HepG2 (cell line): ENCODE measurements around the gene CD7. TPM values are rescaled to one million over a fixed set of nuclear protein-coding genes. Genes with fewer than 3 reads are reported as not detected.

ENCODE experiments used
- CHD2 ChIP-seq: IDR thresholded peaks from 2 replicates; pipeline ENCODE4 v1.6.1; 2011; ENCODE audit warnings: low read depth, low read length, improper control_type of control experiment
- CTCF ChIP-seq: sonication (generic); formaldehyde crosslinking; IDR thresholded peaks from 2 replicates; pipeline ENCODE4 v1.5.0; 2020; ENCODE audit warnings: mild to moderate bottlenecking, missing genetic modification reagents, moderate library complexity
- FOXK2 ChIP-seq: fragments of 450-650 bp; IDR thresholded peaks from 2 replicates; pipeline ENCODE4 v1.6.1; 2016
- GATA4 ChIP-seq: sonication (generic); IDR thresholded peaks from 2 replicates; pipeline ENCODE4 v1.6.1; 2016; ENCODE audit warnings: antibody characterized with exemption, low read depth, borderline replicate concordance
- HDAC1 ChIP-seq: sonication (generic); formaldehyde crosslinking; IDR thresholded peaks from 2 replicates; pipeline ENCODE4 v1.5.1; 2020; ENCODE audit warnings: mild to moderate bottlenecking, missing genetic modification reagents
- KDM2A ChIP-seq: sonication (generic); formaldehyde crosslinking; IDR thresholded peaks from 2 replicates; pipeline ENCODE4 v1.4.0; 2020; ENCODE audit warnings: low read depth, missing genetic modification reagents, borderline replicate concordance
- MYC ChIP-seq: sonication (generic); formaldehyde crosslinking; IDR thresholded peaks from 2 replicates; pipeline ENCODE4 v1.9.0; 2021; ENCODE audit warnings: missing genetic modification reagents, borderline replicate concordance
- PHF20 ChIP-seq: sonication (generic); formaldehyde crosslinking; IDR thresholded peaks from 2 replicates; pipeline ENCODE4 v1.5.0; 2020; ENCODE audit warnings: mild to moderate bottlenecking, missing genetic modification reagents
- RAD21 ChIP-seq: fragments of 450-650 bp; formaldehyde crosslinking; IDR thresholded peaks from 2 replicates; pipeline ENCODE4 v1.5.0; 2020; ENCODE audit warnings: mild to moderate bottlenecking
- REL ChIP-seq: sonication (generic); formaldehyde crosslinking; conservative IDR thresholded peaks from 2 replicates; pipeline ENCODE4 v1.8.0; 2022; ENCODE audit warnings: mild to moderate bottlenecking, missing genetic modification reagents, moderate library complexity
- THAP8 ChIP-seq: sonication (generic); formaldehyde crosslinking; IDR thresholded peaks from 2 replicates; pipeline ENCODE4 v1.5.1; 2020; ENCODE audit warnings: missing genetic modification reagents, mild to moderate bottlenecking, borderline replicate concordance
- USF2 ChIP-seq, 2 experiments: sonication (generic) in 1 of 2; formaldehyde crosslinking in 1 of 2; IDR thresholded peaks; 2 replicates each; pipeline versions ENCODE4 v1.5.1 to v1.6.1; 2011 to 2020; ENCODE audit warnings: borderline replicate concordance in 1 of 2, low read depth in 1 of 2, low read length in 1 of 2, mild to moderate bottlenecking in 1 of 2, missing genetic modification reagents in 1 of 2, moderate library complexity in 1 of 2
- ZGPAT ChIP-seq: IDR thresholded peaks from 2 replicates; pipeline ENCODE4 v1.6.1; 2016; ENCODE audit warnings: mild to moderate bottlenecking
- ZMYM4 ChIP-seq: sonication (generic); formaldehyde crosslinking; IDR thresholded peaks from 2 replicates; pipeline ENCODE4 v1.8.1; 2023; ENCODE audit warnings: mild to moderate bottlenecking, missing genetic modification reagents
- ZNF10 ChIP-seq: sonication (generic); formaldehyde crosslinking; IDR thresholded peaks from 2 replicates; pipeline ENCODE4 v1.4.0; 2020; ENCODE audit warnings: mild to moderate bottlenecking, low read depth, missing genetic modification reagents, borderline replicate concordance
- ZNF205 ChIP-seq: IDR thresholded peaks from 2 replicates; pipeline ENCODE4 v1.6.1; 2018; ENCODE audit warnings: missing biosample characterization, missing genetic modification reagents
- ZNF225 ChIP-seq: sonication (generic); formaldehyde crosslinking; IDR thresholded peaks from 2 replicates; pipeline ENCODE4 v1.4.0; 2020; ENCODE audit warnings: mild to moderate bottlenecking, missing genetic modification reagents
- ZNF350 ChIP-seq: sonication (generic); formaldehyde crosslinking; IDR thresholded peaks from 2 replicates; pipeline ENCODE4 v1.4.0; 2020; ENCODE audit warnings: mild to moderate bottlenecking, low read depth, missing genetic modification reagents, borderline replicate concordance
- ZNF44 ChIP-seq: sonication (generic); formaldehyde crosslinking; IDR thresholded peaks from 2 replicates; pipeline ENCODE4 v1.5.1; 2020; ENCODE audit warnings: mild to moderate bottlenecking, missing genetic modification reagents
- ZNF510 ChIP-seq: sonication (generic); formaldehyde crosslinking; IDR thresholded peaks from 2 replicates; pipeline ENCODE4 v1.4.0; 2020; ENCODE audit warnings: low read depth, mild to moderate bottlenecking, missing genetic modification reagents
- ZNF564 ChIP-seq: sonication (generic); formaldehyde crosslinking; IDR thresholded peaks from 2 replicates; pipeline ENCODE4 v1.8.1; 2023; ENCODE audit warnings: mild to moderate bottlenecking, missing genetic modification reagents
- ZNF672 ChIP-seq: sonication (generic); formaldehyde crosslinking; IDR thresholded peaks from 2 replicates; pipeline ENCODE4 v1.8.1; 2022; ENCODE audit warnings: missing genetic modification reagents
- ZNF703 ChIP-seq: sonication (generic); formaldehyde crosslinking; IDR thresholded peaks from 2 replicates; pipeline ENCODE4 v1.5.1; 2020; ENCODE audit warnings: missing genetic modification reagents, mild to moderate bottlenecking, moderate library complexity, borderline replicate concordance
- polyA plus RNA-seq, 8 experiments: library from polyadenylated mRNA; depleted of rRNA in 3 of 8; stranded (reverse) in 7 of 8; unstranded in 1 of 8; fragments of >200 nt; fragmentation: Illumina TruSeq in 4 of 8; extraction: Trizol in 4 of 8; gene quantifications; 2 replicates each; pipeline versions ENCODE4 v1.2.1 to v1.2.3, GENCODE V29; 2011 to 2016; ENCODE audit warnings: low read depth in 4 of 8, missing spikeins in 1 of 8, mixed read lengths in 1 of 8; ENCODE audit not compliant: insufficient read depth in 1 of 8
- total RNA-seq, 5 experiments: library from RNA; depleted of rRNA; stranded (reverse); fragments of >200 nt; fragmentation: Illumina TruSeq; extraction: Trizol; gene quantifications; 2 replicates each; pipeline ENCODE4 v1.2.3, GENCODE V29; 2016; ENCODE audit warnings: low read depth in 1 of 5

Gene CD7
- total and polyA plus RNA-seq, 2 of the 13 experiments (the other 11 are each of a cell fraction or from before 2014, with no cell fraction given) = 67.6 to 76.4 TPM

DNA sequence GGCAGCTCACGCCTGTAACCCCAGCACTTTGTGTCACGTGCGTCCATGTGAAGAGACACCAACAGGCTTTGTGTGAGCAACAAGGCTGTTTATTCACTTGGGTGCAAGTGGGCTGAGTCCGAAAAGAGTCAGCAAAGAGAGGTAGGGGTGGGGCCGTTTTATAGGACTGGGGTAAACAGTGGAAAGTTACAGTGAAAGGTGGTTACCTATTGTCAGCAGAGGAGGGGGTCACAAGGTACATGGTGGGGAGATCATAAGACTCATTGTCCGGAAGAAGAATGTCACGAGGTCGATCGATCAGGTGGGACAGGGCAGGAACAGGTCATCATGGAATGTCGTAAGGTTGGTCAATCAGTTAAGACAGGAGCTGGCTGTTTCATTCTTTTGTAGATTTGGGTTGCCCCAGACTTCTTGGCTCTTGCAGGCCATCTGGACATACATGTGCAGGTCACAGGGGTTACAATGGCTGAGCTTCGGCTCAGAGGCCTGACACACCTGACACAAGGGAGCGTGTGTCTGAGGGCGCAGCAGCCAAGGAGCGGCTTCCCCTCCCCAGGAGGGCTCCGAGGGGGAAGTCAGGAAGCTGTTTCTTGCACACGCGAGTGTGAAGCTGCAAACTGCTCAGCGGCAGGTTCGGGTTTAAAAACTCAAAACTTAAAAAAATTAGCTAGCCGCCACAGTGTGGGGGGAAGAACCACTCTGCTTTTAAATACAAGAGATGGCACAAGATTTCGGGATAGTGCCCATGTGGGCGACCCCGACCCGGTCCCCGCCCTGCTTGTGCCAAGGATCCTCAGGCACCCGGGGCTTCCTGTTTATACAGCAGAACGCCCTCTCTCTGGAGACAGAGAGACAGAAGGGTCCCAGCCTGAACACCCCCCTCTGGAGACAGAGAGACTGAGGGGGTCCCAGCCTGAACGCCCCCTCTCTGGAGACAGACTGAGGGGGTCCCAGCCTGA lies 29.2 kb upstream of the CD7 start (continued):
- TF ChIP-seq CTCF (CRISPR knock-in tag) = peak; percentile 20; the same call in 1 of the 2 replicates
- peak; percentile 89; the same call in 1 of the 2 replicates for TF ChIP-seq ZNF510 (CRISPR knock-in tag)
- TF ChIP-seq ZGPAT (CRISPR knock-in tag) = peak; percentile 98
- peak; percentile 88 for TF ChIP-seq MYC (CRISPR knock-in tag)
- peak; percentile 91 for TF ChIP-seq USF2 (IDR thresholded peaks at IDR 0.05; ENCODE audit: low read depth, low read length)
- peak; percentile 82; the same call in 1 of the 2 replicates for TF ChIP-seq USF2 (CRISPR knock-in tag; IDR thresholded peaks at IDR 0.05; ENCODE audit: borderline replicate concordance)
- TF ChIP-seq FOXK2 = peak; percentile 98
- TF ChIP-seq ZNF205 = peak; percentile 96
- TF ChIP-seq THAP8 (CRISPR knock-in tag) = no peak; the same call in 1 of the 2 replicates
- TF ChIP-seq ZMYM4 = peak; percentile 78
- TF ChIP-seq ZNF350 (CRISPR knock-in tag) = peak; percentile 98
- no peak; the same call in none of the 2 replicates for TF ChIP-seq ZNF44 (CRISPR knock-in tag)
- peak; percentile 82; the same call in 1 of the 2 replicates for TF ChIP-seq ZNF225 (CRISPR knock-in tag)
- no peak for TF ChIP-seq PHF20 (CRISPR knock-in tag)
- TF ChIP-seq ZNF672 (CRISPR knock-in tag) = no peak
- 0 out of 2 replicates have a peak, but pooled peaks have one; percentile 45 for TF ChIP-seq ZNF564 (CRISPR knock-in tag)
- peak; percentile 70; the same call in 1 of the 2 replicates for TF ChIP-seq GATA4
- TF ChIP-seq ZNF703 = no peak; the same call in 1 of the 2 replicates
- peak; percentile 95 for TF ChIP-seq HDAC1 (CRISPR knock-in tag)
- TF ChIP-seq RAD21 = peak; percentile 68
- TF ChIP-seq CHD2 = no peak
- peak; percentile 87; the same call in 1 of the 2 replicates for TF ChIP-seq REL
- peak; percentile 73; the same call in 1 of the 2 replicates for TF ChIP-seq KDM2A (CRISPR knock-in tag)
- TF ChIP-seq ZNF10 = no peak
